ENCODE data around the gene COG3.

COG3 gene

GRCh38 chr13:45441633-45442032 is 23.1 kb upstream of the COG3 start:
- Histone ChIP-seq H2AFZ (ENCODE audit: low read depth, low read length, severe bottlenecking) (no peak overlapping the region), H3K36me3 (ENCODE audit: low read length) (no peaks in the 10 kb centered on the region), H4K20me1 (ENCODE audit: low read depth, low read length) (no peaks in the 10 kb centered on the region), H3K27me3 (ENCODE audit: low read length) (no peaks in the 10 kb centered on the region), H3K4me2 (ENCODE audit: low read depth, low read length, poor library complexity, severe bottlenecking) (no peak overlapping the region), H3K4me3 (ENCODE audit: insufficient read depth, low read length, poor library complexity, severe bottlenecking) (no peak overlapping the region), H3K9ac (ENCODE audit: low read length) (no peak overlapping the region), H3F3A (ENCODE audit: insufficient read depth) (no peaks in the 10 kb centered on the region), H3K27ac (ENCODE audit: low read depth, low read length) (no peak overlapping the region), H3K9me3 (ENCODE audit: insufficient read depth, low read length) (no peaks in the 10 kb centered on the region), H3K79me2 (ENCODE audit: insufficient read depth, low read length) (no peaks in the 10 kb centered on the region), H3K9me2 (replicated peaks; ENCODE audit: insufficient read depth, low read length) (no peaks in the 10 kb centered on the region)
- no peak for TF ChIP-seq EZH2phosphoT487 (conservative IDR thresholded peaks at IDR 0.05; ENCODE audit: low read length)
- no peak for TF ChIP-seq CTCF (IDR thresholded peaks at IDR 0.05; ENCODE audit: insufficient read depth, low read length, poor library complexity, severe bottlenecking)

GRCh38 chr13:45445053-45445452 is 19.7 kb upstream of the COG3 start:
- Histone ChIP-seq H3K9me2 (replicated peaks; ENCODE audit: insufficient read depth, low read length) (no peaks in the 10 kb centered on the region), H3K4me2 (ENCODE audit: low read depth, low read length, poor library complexity, severe bottlenecking) (no peak overlapping the region), H3K9me3 (ENCODE audit: insufficient read depth, low read length) (no peaks in the 10 kb centered on the region), H4K20me1 (ENCODE audit: low read depth, low read length) (no peaks in the 10 kb centered on the region), H3K36me3 (ENCODE audit: low read length) (no peaks in the 10 kb centered on the region), H3F3A (ENCODE audit: insufficient read depth) (no peaks in the 10 kb centered on the region), H3K27me3 (ENCODE audit: low read length) (no peaks in the 10 kb centered on the region), H2AFZ (ENCODE audit: low read depth, low read length, severe bottlenecking) (no peak overlapping the region), H3K4me3 (ENCODE audit: insufficient read depth, low read length, poor library complexity, severe bottlenecking) (no peak overlapping the region), H3K27ac (ENCODE audit: low read depth, low read length) (no peak overlapping the region), H3K9ac (ENCODE audit: low read length) (no peak overlapping the region), H3K79me2 (ENCODE audit: insufficient read depth, low read length) (no peaks in the 10 kb centered on the region)
- no peak for TF ChIP-seq CTCF (IDR thresholded peaks at IDR 0.05; ENCODE audit: insufficient read depth, low read length, poor library complexity, severe bottlenecking)

GRCh38 chr13:45446181-45446580 is 18.6 kb upstream of the COG3 start:
- Histone ChIP-seq H3K27ac (ENCODE audit: low read depth, low read length) (no peak overlapping the region), H3K79me2 (ENCODE audit: insufficient read depth, low read length) (no peaks in the 10 kb centered on the region), H3K4me2 (ENCODE audit: low read depth, low read length, poor library complexity, severe bottlenecking) (no peak overlapping the region), H3F3A (ENCODE audit: insufficient read depth) (no peaks in the 10 kb centered on the region), H3K9ac (ENCODE audit: low read length) (no peak overlapping the region), H2AFZ (ENCODE audit: low read depth, low read length, severe bottlenecking) (no peak overlapping the region), H3K4me3 (ENCODE audit: insufficient read depth, low read length, poor library complexity, severe bottlenecking) (no peak overlapping the region), H3K9me3 (ENCODE audit: insufficient read depth, low read length) (no peaks in the 10 kb centered on the region), H3K27me3 (ENCODE audit: low read length) (no peaks in the 10 kb centered on the region), H3K36me3 (ENCODE audit: low read length) (no peaks in the 10 kb centered on the region), H4K20me1 (ENCODE audit: low read depth, low read length) (no peaks in the 10 kb centered on the region), H3K9me2 (replicated peaks; ENCODE audit: insufficient read depth, low read length) (no peaks in the 10 kb centered on the region)
- no peak for TF ChIP-seq EZH2phosphoT487 (conservative IDR thresholded peaks at IDR 0.05; ENCODE audit: low read length)
- TF ChIP-seq CTCF (IDR thresholded peaks at IDR 0.05; ENCODE audit: insufficient read depth, low read length, poor library complexity, severe bottlenecking), result no peak

All from SU-DHL-6 (cell line).